ENCODE data around the gene TET3. TPM values are rescaled to one million over a fixed set of nuclear protein-coding genes. Genes with fewer than 3 reads are reported as not detected.

The TET3 gene
- total RNA-seq, 1 donor from 2014 or later: 11.0 TPM

- no peaks in the 10 kb centered on the region for H3K27me3 ChIP-seq (ENCODE audit: control insufficient read depth, insufficient read depth, low read length)
- no peak overlapping the region for H3K4me3 ChIP-seq (ENCODE audit: low read depth, low read length)
- H3K36me3 ChIP-seq (ENCODE audit: control insufficient read depth, insufficient read depth, low read length): no peaks in the 10 kb centered on the region
- no peak for DNase-seq (ENCODE audit: low read depth)
- TF ChIP-seq, protein P1, sequence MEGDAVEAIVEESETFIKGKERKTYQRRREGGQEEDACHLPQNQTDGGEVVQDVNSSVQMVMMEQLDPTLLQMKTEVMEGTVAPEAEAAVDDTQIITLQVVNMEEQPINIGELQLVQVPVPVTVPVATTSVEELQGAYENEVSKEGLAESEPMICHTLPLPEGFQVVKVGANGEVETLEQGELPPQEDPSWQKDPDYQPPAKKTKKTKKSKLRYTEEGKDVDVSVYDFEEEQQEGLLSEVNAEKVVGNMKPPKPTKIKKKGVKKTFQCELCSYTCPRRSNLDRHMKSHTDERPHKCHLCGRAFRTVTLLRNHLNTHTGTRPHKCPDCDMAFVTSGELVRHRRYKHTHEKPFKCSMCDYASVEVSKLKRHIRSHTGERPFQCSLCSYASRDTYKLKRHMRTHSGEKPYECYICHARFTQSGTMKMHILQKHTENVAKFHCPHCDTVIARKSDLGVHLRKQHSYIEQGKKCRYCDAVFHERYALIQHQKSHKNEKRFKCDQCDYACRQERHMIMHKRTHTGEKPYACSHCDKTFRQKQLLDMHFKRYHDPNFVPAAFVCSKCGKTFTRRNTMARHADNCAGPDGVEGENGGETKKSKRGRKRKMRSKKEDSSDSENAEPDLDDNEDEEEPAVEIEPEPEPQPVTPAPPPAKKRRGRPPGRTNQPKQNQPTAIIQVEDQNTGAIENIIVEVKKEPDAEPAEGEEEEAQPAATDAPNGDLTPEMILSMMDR (IDR thresholded peaks at IDR 0.05; ENCODE audit: insufficient read depth, low read length, poor library complexity, severe bottlenecking): no peak
Observed at GRCh38 chr2:73968357-73968937, 16.3 kb upstream of the TET3 start.

GRCh38 chr2:73969356-73969755 is 15.4 kb upstream of the TET3 start:
- TF ChIP-seq, protein P1 (IDR thresholded peaks at IDR 0.05; ENCODE audit: insufficient read depth, low read length, poor library complexity, severe bottlenecking): no peak
- no peaks in the 10 kb centered on the region for H3K27me3 ChIP-seq (ENCODE audit: control insufficient read depth, insufficient read depth, low read length)
- DNase-seq (ENCODE audit: low read depth): no peak
- H3K36me3 ChIP-seq (ENCODE audit: control insufficient read depth, insufficient read depth, low read length): no peaks in the 10 kb centered on the region
- H3K4me3 ChIP-seq (ENCODE audit: low read depth, low read length): no peak overlapping the region

- TF ChIP-seq, protein P1 (IDR thresholded peaks at IDR 0.05; ENCODE audit: insufficient read depth, low read length, poor library complexity, severe bottlenecking): no peak
- Histone ChIP-seq H3K4me3 (ENCODE audit: low read depth, low read length) (no peak overlapping the region), H3K36me3 (ENCODE audit: control insufficient read depth, insufficient read depth, low read length) (no peaks in the 10 kb centered on the region), H3K27me3 (ENCODE audit: control insufficient read depth, insufficient read depth, low read length) (no peaks in the 10 kb centered on the region)
- no peak for DNase-seq (ENCODE audit: low read depth)
Observed at GRCh38 chr2:73970141-73970803, 14.4 kb upstream of the TET3 start.

GRCh38 chr2:73970850-73971471 is 13.7 kb upstream of the TET3 start:
- Histone ChIP-seq H3K27me3 (ENCODE audit: control insufficient read depth, insufficient read depth, low read length) (no peaks in the 10 kb centered on the region), H3K4me3 (ENCODE audit: low read depth, low read length) (no peak overlapping the region), H3K36me3 (ENCODE audit: control insufficient read depth, insufficient read depth, low read length) (no peaks in the 10 kb centered on the region)
- TF ChIP-seq, protein P1 (IDR thresholded peaks at IDR 0.05; ENCODE audit: insufficient read depth, low read length, poor library complexity, severe bottlenecking): no peak
- DNase-seq (ENCODE audit: low read depth): no peak

DNA sequence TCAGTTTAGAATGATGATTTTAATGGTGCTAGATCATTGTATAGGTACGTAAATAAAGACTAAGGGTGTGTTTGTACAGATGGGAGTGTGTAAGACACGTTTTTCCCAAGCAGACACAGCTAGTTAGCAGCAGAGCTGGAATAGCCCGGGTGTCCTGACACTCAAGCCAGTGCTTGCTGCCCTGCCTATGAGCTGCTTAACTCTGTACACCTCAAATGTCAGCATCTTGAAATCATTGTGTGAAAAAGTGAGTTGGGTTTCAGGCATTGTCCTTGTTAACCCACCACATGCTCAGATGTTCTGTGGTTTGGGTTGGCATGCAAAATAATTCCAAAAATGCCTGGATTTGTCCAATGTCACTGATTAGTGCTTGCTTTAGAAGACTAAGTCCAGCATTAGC is 13.0 kb upstream of the TET3 start:
- TF ChIP-seq, protein P1 (IDR thresholded peaks at IDR 0.05; ENCODE audit: insufficient read depth, low read length, poor library complexity, severe bottlenecking): no peak
- DNase-seq (ENCODE audit: low read depth): no peak
- no peak overlapping the region for H3K4me3 ChIP-seq (ENCODE audit: low read depth, low read length)
- H3K27me3 ChIP-seq (ENCODE audit: control insufficient read depth, insufficient read depth, low read length): no peaks in the 10 kb centered on the region
- no peaks in the 10 kb centered on the region for H3K36me3 ChIP-seq (ENCODE audit: control insufficient read depth, insufficient read depth, low read length)

Measured in kidney epithelial cell (primary cell).